Activated naive CD4-positive, alpha-beta T cell treated with anti-CD3 and anti-CD28 coated beads for 36 hours (primary cell): ENCODE results near the gene PSD. TPM values are rescaled to one million over a fixed set of nuclear protein-coding genes. Genes with fewer than 3 reads are reported as not detected.
"Not testable (repeated sequence)": the region's sequence is repeated elsewhere in the genome, so short reads cannot be mapped to it uniquely, and the experiment has no call there.

Experiments used
- CTCF ChIA-PET: fragments of 350-600 bp; sonication (Branson Sonifier 250); formaldehyde crosslinking; loops from one replicate; lab custom pipeline; 2021; ENCODE audit warnings: antibody characterized with exemption; lab: Charles Lee
- DNase-seq: peaks from one replicate; pipeline ENCODE4 v3.0.0-alpha.2; 2020
- H3K27ac Mint-ChIP-seq: one replicate; pipeline ENCODE4 v1.8.0; 2021; ENCODE audit warnings: mild to moderate bottlenecking, mixed read lengths
- H3K27me3 Mint-ChIP-seq: one replicate; pipeline ENCODE4 v1.8.0; 2021; ENCODE audit warnings: low read depth, mixed read lengths
- H3K36me3 Mint-ChIP-seq: one replicate; pipeline ENCODE4 v1.8.0; 2021; ENCODE audit warnings: low read depth, mixed read lengths
- H3K4me1 Mint-ChIP-seq: one replicate; pipeline ENCODE4 v1.8.0; 2021; ENCODE audit warnings: low read depth, mixed read lengths
- H3K4me3 Mint-ChIP-seq: one replicate; pipeline ENCODE4 v1.8.0; 2021; ENCODE audit warnings: mild to moderate bottlenecking, moderate library complexity, mixed read lengths
- H3K9me3 Mint-ChIP-seq: one replicate; pipeline ENCODE4 v1.8.0; 2021; ENCODE audit warnings: mixed read lengths
- intact Hi-C: fragments of 100-400 bp; cut with micrococcal nuclease; formaldehyde crosslinking; loops from one replicate; pipeline ENCODE4 v1.15.1; 2023
- total RNA-seq, 2 experiments: library from RNA; stranded (reverse); gene quantifications; one replicate each; pipeline ENCODE4 v1.2.3, GENCODE V29; 2021

PSD gene
- total RNA-seq, 2 experiments from 2014 or later: 6.2 to 7.2 TPM

- Mint-ChIP-seq H3K4me1 (peaks cover 18% of the 10 kb centered on the region), H3K36me3 (peaks cover 16% of the 10 kb centered on the region), H3K27ac (peak overlapping the region; percentile 33)
- CTCF ChIA-PET, H3K9me3 Mint-ChIP-seq, H3K4me3 Mint-ChIP-seq, H3K27me3 Mint-ChIP-seq, DNase-seq: not testable (repeated sequence)
- intact Hi-C loops: loop anchor here (5.0 kb wide), 1 partner anchor 192 kb away; no protein-coding TSS in a partner anchor
Measured at GRCh38 chr10:102454662-102455487, 36.3 kb upstream of the PSD start.

- Mint-ChIP-seq H3K9me3 (no peaks in the 10 kb centered on the region), H3K27me3 (no peaks in the 10 kb centered on the region), H3K4me3 (no peak overlapping the region), H3K4me1 (peaks cover 27% of the 10 kb centered on the region), H3K36me3 (peaks cover 16% of the 10 kb centered on the region), H3K27ac (no peak overlapping the region)
- intact Hi-C loops: loop anchor here (5.0 kb wide), 1 partner anchor 194 kb away; no protein-coding TSS in a partner anchor
- no peak for DNase-seq
- CTCF ChIA-PET: interaction anchor here (1.2 to 3.0 kb wide), 6 partner anchors 8 to 60 kb away, joined by 3 to 11 read pairs (median 4); no protein-coding TSS in a partner anchor
Measured at GRCh38 chr10:102453502-102453901, 34.9 kb upstream of the PSD start.

- Mint-ChIP-seq H3K9me3 (no peaks in the 10 kb centered on the region), H3K27ac (peak overlapping the region; percentile 89), H3K36me3 (peaks cover 16% of the 10 kb centered on the region), H3K4me3 (no peak overlapping the region), H3K27me3 (no peaks in the 10 kb centered on the region), H3K4me1 (peaks cover 27% of the 10 kb centered on the region)
- CTCF ChIA-PET: interaction anchor here (0.7 to 3.0 kb wide), 8 partner anchors 8 to 223 kb away, joined by 3 to 11 read pairs (median 4); no protein-coding TSS in a partner anchor
- DNase-seq: peak; percentile 79
- intact Hi-C loops: loop anchor here (5.0 kb wide), 1 partner anchor 194 kb away; no protein-coding TSS in a partner anchor
Measured at GRCh38 chr10:102452672-102453340, 34.2 kb upstream of the PSD start.

GRCh38 chr10:102451105-102451969 is 32.8 kb upstream of the PSD start, which contains the start of gene C10orf95:
Gene C10orf95 (minus strand): TSS chr10:102451543. CDS start chr10:102451093, 450 bp downstream.
- CTCF ChIA-PET: interaction anchor here (1.2 to 3.3 kb wide), 7 partner anchors 10 to 221 kb away, joined by 3 to 26 read pairs (median 11); no protein-coding TSS in a partner anchor
- no peaks in the 10 kb centered on the region for H3K27me3 Mint-ChIP-seq

GRCh38 chr10:102450374-102451104 is 32.0 kb upstream of the PSD start:
- H3K4me3 Mint-ChIP-seq: peak overlapping the region; percentile 96
- peak overlapping the region; percentile 96 for H3K27ac Mint-ChIP-seq
- peaks cover 27% of the 10 kb centered on the region for H3K4me1 Mint-ChIP-seq
- no peaks in the 10 kb centered on the region for H3K27me3 Mint-ChIP-seq
- intact Hi-C loops: loop anchor here (1.0 to 5.0 kb wide), 6 partner anchors 11 to 197 kb away; partner anchors contain the start of gene CUEDC2
- DNase-seq: peak; percentile 82
- peaks cover 16% of the 10 kb centered on the region for H3K36me3 Mint-ChIP-seq
- H3K9me3 Mint-ChIP-seq: no peaks in the 10 kb centered on the region
- CTCF ChIA-PET: interaction anchor here (0.8 to 3.3 kb wide), 10 partner anchors 10 to 319 kb away, joined by 3 to 26 read pairs (median 5); partner anchors contain the start of gene NFKB2

More at GRCh38 chr10:102451105-102451969, 32.8 kb upstream of the PSD start, which contains the start of gene C10orf95:
- H3K4me3 Mint-ChIP-seq: peak within 1 kb of the TSS; percentile 96
- H3K36me3 Mint-ChIP-seq: peaks cover 16% of the 10 kb centered on the region
- peak; percentile 13 for DNase-seq
- no peaks in the 10 kb centered on the region for H3K9me3 Mint-ChIP-seq
- H3K27ac Mint-ChIP-seq: peak within 1 kb of the TSS; percentile 89
- intact Hi-C loops: loop anchor here (5.0 kb wide), 1 partner anchor 196 kb away; no protein-coding TSS in a partner anchor
- peaks cover 27% of the 10 kb centered on the region for H3K4me1 Mint-ChIP-seq

- peaks cover 16% of the 10 kb centered on the region for H3K36me3 Mint-ChIP-seq
- CTCF ChIA-PET: interaction anchor here (0.6 to 3.3 kb wide), 10 partner anchors 27 to 344 kb away, joined by 3 to 26 read pairs (median 4); partner anchors contain the start of gene NFKB2
Measured at GRCh38 chr10:102450124-102450373, 31.5 kb upstream of the PSD start.

GRCh38 chr10:102449321-102450123 is 30.9 kb upstream of the PSD start:
- peaks cover 27% of the 10 kb centered on the region for H3K4me1 Mint-ChIP-seq
- intact Hi-C loops: loop anchor here (1.0 to 5.0 kb wide), 8 partner anchors 12 to 294 kb away; partner anchors contain the start of genes ACTR1A, CUEDC2 and WBP1L
- CTCF ChIA-PET: interaction anchor here (0.6 to 3.3 kb wide), 9 partner anchors 26 to 345 kb away, joined by 3 to 26 read pairs (median 3); partner anchors contain the start of gene NFKB2

More at GRCh38 chr10:102450124-102450373, 31.5 kb upstream of the PSD start:
- Mint-ChIP-seq H3K9me3 (no peaks in the 10 kb centered on the region), H3K27ac (peak overlapping the region; percentile 96), H3K4me1 (peaks cover 27% of the 10 kb centered on the region), H3K27me3 (no peaks in the 10 kb centered on the region), H3K4me3 (peak overlapping the region; percentile 96)
- no peak for DNase-seq
- intact Hi-C loops: loop anchor here (1.0 to 5.0 kb wide), 6 partner anchors 11 to 197 kb away; partner anchors contain the start of gene CUEDC2

GRCh38 chr10:102444851-102445250 is 26.3 kb upstream of the PSD start:
- no peaks in the 10 kb centered on the region for H3K36me3 Mint-ChIP-seq
- CTCF ChIA-PET: no interaction called here
- intact Hi-C loops: no loop called here
- DNase-seq: no peak
- no peak overlapping the region for H3K4me3 Mint-ChIP-seq
- H3K9me3 Mint-ChIP-seq: no peaks in the 10 kb centered on the region
- H3K27me3 Mint-ChIP-seq: no peaks in the 10 kb centered on the region
- no peak overlapping the region for H3K27ac Mint-ChIP-seq
- peaks cover 9% of the 10 kb centered on the region for H3K4me1 Mint-ChIP-seq

More at GRCh38 chr10:102449321-102450123, 30.9 kb upstream of the PSD start:
- Mint-ChIP-seq H3K36me3 (peaks cover 16% of the 10 kb centered on the region), H3K9me3 (no peaks in the 10 kb centered on the region), H3K27me3 (no peaks in the 10 kb centered on the region), H3K4me3 (peak overlapping the region; percentile 96), H3K27ac (peak overlapping the region; percentile 96)
- DNase-seq: peak; percentile 94

GRCh38 chr10:102438374-102438773 is 19.8 kb upstream of the PSD start:
- no peak overlapping the region for H3K4me3 Mint-ChIP-seq
- H3K36me3 Mint-ChIP-seq: no peaks in the 10 kb centered on the region
- H3K9me3 Mint-ChIP-seq: no peaks in the 10 kb centered on the region
- CTCF ChIA-PET: interaction anchor here (0.6 kb wide), 1 partner anchor 19 kb away, joined by 3 read pairs; no protein-coding TSS in a partner anchor
- H3K4me1 Mint-ChIP-seq: peaks cover 42% of the 10 kb centered on the region
- H3K27ac Mint-ChIP-seq: no peak overlapping the region
- DNase-seq: no peak
- intact Hi-C loops: no loop called here
- no peaks in the 10 kb centered on the region for H3K27me3 Mint-ChIP-seq

GRCh38 chr10:102437515-102437914 is 18.9 kb upstream of the PSD start:
- Mint-ChIP-seq H3K36me3 (no peaks in the 10 kb centered on the region), H3K4me3 (peak overlapping the region; percentile 59), H3K27me3 (no peaks in the 10 kb centered on the region), H3K27ac (no peak overlapping the region), H3K9me3 (no peaks in the 10 kb centered on the region), H3K4me1 (peaks cover 50% of the 10 kb centered on the region)
- CTCF ChIA-PET: interaction anchor here (0.9 kb wide), 1 partner anchor 38 kb away, joined by 3 read pairs; no protein-coding TSS in a partner anchor
- no peak for DNase-seq
- intact Hi-C loops: no loop called here
